ENCODE data around the gene JCAD. TPM values are rescaled to one million over a fixed set of nuclear protein-coding genes. Genes with fewer than 3 reads are reported as not detected.

The JCAD gene
- total and polyA plus RNA-seq, 2 donors (not counting 1 experiment from before 2014, with no cell fraction given) = 3.3 to 27.1 TPM

DNA sequence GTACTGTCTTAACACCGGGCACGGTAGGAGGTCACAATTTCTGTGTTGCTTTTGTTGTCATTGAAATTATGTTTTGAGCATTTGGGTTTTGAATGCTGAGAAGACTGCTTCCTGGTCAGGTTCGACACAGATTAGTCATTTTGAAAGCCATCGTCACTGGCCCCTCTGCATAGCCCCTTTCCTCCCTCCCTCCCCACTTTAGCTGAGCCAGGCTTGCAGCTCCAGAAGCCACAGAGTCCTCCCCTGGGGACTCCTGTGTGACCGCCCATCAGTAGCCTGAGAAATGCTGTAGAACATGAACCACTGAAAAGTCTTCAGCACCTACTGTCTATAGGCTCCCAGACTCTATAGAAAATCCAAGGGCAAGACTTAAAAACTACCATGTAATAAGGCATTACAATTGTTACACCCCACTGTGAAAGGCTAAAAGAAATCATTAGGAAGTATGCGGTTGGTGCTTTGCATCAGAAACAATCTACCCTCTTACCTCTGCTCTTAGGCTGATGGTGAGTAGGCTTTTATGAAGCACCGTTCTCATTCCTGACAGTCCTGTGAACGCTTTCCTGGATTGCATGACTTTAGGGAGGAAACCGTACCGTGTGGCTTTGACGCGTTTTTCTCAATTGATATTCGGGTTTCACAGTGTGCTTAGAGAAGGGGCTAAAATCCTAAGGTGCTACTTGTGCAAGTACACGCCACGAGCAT, 24.8 kb downstream of the JCAD start:
- H3K9me3 ChIP-seq (ENCODE audit: control insufficient read depth, insufficient read depth, low read depth, low read length) = no peaks in the 10 kb centered on the region
- H3K9ac ChIP-seq (ENCODE audit: insufficient read depth, low read length) = no peak overlapping the region
- H4K20me1 ChIP-seq (ENCODE audit: control insufficient read depth, extremely low read depth, insufficient read depth, low read length) = no peaks in the 10 kb centered on the region
- H3K4me1 ChIP-seq (ENCODE audit: control insufficient read depth, extremely low read depth, insufficient read depth, low read length) = no peaks in the 10 kb centered on the region
- no peak overlapping the region for H3K4me3 ChIP-seq (replicated peaks in 1 of 4; ENCODE audit: control extremely low read depth in 1 of 4, insufficient read depth in 1 of 4, low read depth in 3 of 4, low read length in 4 of 4)
- no peak overlapping the region for H2AFZ ChIP-seq (ENCODE audit: low read length)
- H3K27me3 ChIP-seq (ENCODE audit: control insufficient read depth, insufficient read depth, low read length) = no peaks in the 10 kb centered on the region
- H3K79me2 ChIP-seq (ENCODE audit: control insufficient read depth, insufficient read depth, low read length) = no peaks in the 10 kb centered on the region
- TF ChIP-seq EZH2 (IDR thresholded peaks at IDR 0.05; ENCODE audit: low read length, missing control alignments) = no peak
- TF ChIP-seq, protein P1, sequence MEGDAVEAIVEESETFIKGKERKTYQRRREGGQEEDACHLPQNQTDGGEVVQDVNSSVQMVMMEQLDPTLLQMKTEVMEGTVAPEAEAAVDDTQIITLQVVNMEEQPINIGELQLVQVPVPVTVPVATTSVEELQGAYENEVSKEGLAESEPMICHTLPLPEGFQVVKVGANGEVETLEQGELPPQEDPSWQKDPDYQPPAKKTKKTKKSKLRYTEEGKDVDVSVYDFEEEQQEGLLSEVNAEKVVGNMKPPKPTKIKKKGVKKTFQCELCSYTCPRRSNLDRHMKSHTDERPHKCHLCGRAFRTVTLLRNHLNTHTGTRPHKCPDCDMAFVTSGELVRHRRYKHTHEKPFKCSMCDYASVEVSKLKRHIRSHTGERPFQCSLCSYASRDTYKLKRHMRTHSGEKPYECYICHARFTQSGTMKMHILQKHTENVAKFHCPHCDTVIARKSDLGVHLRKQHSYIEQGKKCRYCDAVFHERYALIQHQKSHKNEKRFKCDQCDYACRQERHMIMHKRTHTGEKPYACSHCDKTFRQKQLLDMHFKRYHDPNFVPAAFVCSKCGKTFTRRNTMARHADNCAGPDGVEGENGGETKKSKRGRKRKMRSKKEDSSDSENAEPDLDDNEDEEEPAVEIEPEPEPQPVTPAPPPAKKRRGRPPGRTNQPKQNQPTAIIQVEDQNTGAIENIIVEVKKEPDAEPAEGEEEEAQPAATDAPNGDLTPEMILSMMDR (conservative IDR thresholded peaks at IDR 0.05 in 1 of 2, IDR thresholded peaks at IDR 0.05 in 1 of 2; ENCODE audit: low read depth in 1 of 2, low read length in 2 of 2) = no peak
- H3K36me3 ChIP-seq (ENCODE audit: control insufficient read depth, insufficient read depth, low read length) = no peaks in the 10 kb centered on the region
- H3K27ac ChIP-seq (ENCODE audit: insufficient read depth, low read length) = no peak overlapping the region
- H3K4me2 ChIP-seq (ENCODE audit: extremely low read depth, insufficient read depth, low read length) = no peak overlapping the region
- no peak for DNase-seq (ENCODE audit: low read depth in 2 of 2)

DNA sequence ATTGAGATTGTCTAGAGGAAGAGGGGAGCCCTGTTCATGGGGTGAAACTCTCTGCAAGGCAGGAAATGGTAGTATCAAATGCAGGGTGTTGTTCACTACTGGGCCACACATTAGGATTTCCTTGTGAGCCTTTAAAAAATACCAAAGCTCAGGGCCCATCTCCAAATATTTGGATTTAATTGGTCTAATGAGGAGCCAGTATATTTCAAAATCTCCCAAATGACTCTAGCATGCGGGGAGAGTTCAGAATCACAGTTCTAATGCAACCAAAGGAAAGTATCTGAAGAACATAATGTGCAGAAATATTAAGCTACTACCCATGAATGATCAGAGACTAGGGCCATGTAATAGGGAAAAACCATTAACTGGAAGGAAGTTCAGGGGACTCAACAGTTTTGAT, 27.3 kb downstream of the JCAD start:
- Histone ChIP-seq H3K4me3 (replicated peaks in 1 of 4; ENCODE audit: control extremely low read depth in 1 of 4, insufficient read depth in 1 of 4, low read depth in 3 of 4, low read length in 4 of 4) (no peak overlapping the region), H3K4me1 (ENCODE audit: control insufficient read depth, extremely low read depth, insufficient read depth, low read length) (no peaks in the 10 kb centered on the region), H3K9me3 (ENCODE audit: control insufficient read depth, insufficient read depth, low read depth, low read length) (no peaks in the 10 kb centered on the region), H3K36me3 (ENCODE audit: control insufficient read depth, insufficient read depth, low read length) (no peaks in the 10 kb centered on the region), H3K27me3 (ENCODE audit: control insufficient read depth, insufficient read depth, low read length) (no peaks in the 10 kb centered on the region), H3K4me2 (ENCODE audit: extremely low read depth, insufficient read depth, low read length) (no peak overlapping the region), H3K9ac (ENCODE audit: insufficient read depth, low read length) (no peak overlapping the region), H3K79me2 (ENCODE audit: control insufficient read depth, insufficient read depth, low read length) (no peaks in the 10 kb centered on the region), H4K20me1 (ENCODE audit: control insufficient read depth, extremely low read depth, insufficient read depth, low read length) (no peaks in the 10 kb centered on the region), H3K27ac (ENCODE audit: insufficient read depth, low read length) (no peak overlapping the region), H2AFZ (ENCODE audit: low read length) (no peak overlapping the region)
- DNase-seq (ENCODE audit: low read depth in 2 of 2) = no peak
- TF ChIP-seq EZH2 (IDR thresholded peaks at IDR 0.05; ENCODE audit: low read length, missing control alignments) = no peak
- TF ChIP-seq, protein P1 (conservative IDR thresholded peaks at IDR 0.05 in 1 of 2, IDR thresholded peaks at IDR 0.05 in 1 of 2; ENCODE audit: low read depth in 1 of 2, low read length in 2 of 2) = no peak

GRCh38 chr10:30029872-30030256, 29.5 kb downstream of the JCAD start:
- TF ChIP-seq, protein P1 (conservative IDR thresholded peaks at IDR 0.05 in 1 of 2, IDR thresholded peaks at IDR 0.05 in 1 of 2; ENCODE audit: low read depth in 1 of 2, low read length in 2 of 2) = no peak
- TF ChIP-seq EZH2 (IDR thresholded peaks at IDR 0.05; ENCODE audit: low read length, missing control alignments) = no peak
- H3K4me2 ChIP-seq (ENCODE audit: extremely low read depth, insufficient read depth, low read length) = no peak overlapping the region
- no peak overlapping the region for H3K27ac ChIP-seq (ENCODE audit: insufficient read depth, low read length)
- no peak overlapping the region for H3K9ac ChIP-seq (ENCODE audit: insufficient read depth, low read length)
- H2AFZ ChIP-seq (ENCODE audit: low read length) = no peak overlapping the region
- no peaks in the 10 kb centered on the region for H3K4me1 ChIP-seq (ENCODE audit: control insufficient read depth, extremely low read depth, insufficient read depth, low read length)
- H3K36me3 ChIP-seq (ENCODE audit: control insufficient read depth, insufficient read depth, low read length) = no peaks in the 10 kb centered on the region
- no peaks in the 10 kb centered on the region for H3K27me3 ChIP-seq (ENCODE audit: control insufficient read depth, insufficient read depth, low read length)
- H4K20me1 ChIP-seq (ENCODE audit: control insufficient read depth, extremely low read depth, insufficient read depth, low read length) = no peaks in the 10 kb centered on the region
- H3K9me3 ChIP-seq (ENCODE audit: control insufficient read depth, insufficient read depth, low read depth, low read length) = no peaks in the 10 kb centered on the region
- no peak for DNase-seq (ENCODE audit: low read depth in 2 of 2)
- H3K4me3 ChIP-seq (replicated peaks in 1 of 4; ENCODE audit: control extremely low read depth in 1 of 4, insufficient read depth in 1 of 4, low read depth in 3 of 4, low read length in 4 of 4) = no peak overlapping the region
- no peaks in the 10 kb centered on the region for H3K79me2 ChIP-seq (ENCODE audit: control insufficient read depth, insufficient read depth, low read length)
